Measurements from ENCODE around the gene RBP5.

GRCh38 chr12:7092986-7093460 is 35.7 kb downstream of the RBP5 start:
- TF ChIP-seq CTCF (IDR thresholded peaks at IDR 0.05) = no peak
- TF ChIP-seq POLR2A (IDR thresholded peaks at IDR 0.05) = no peak

All from adrenal gland (tissue), 5 donors.